HL-60 (cell line): ENCODE results near the gene EIF4G3.
"Not testable (repeated sequence)": the region's sequence is repeated elsewhere in the genome, so short reads cannot be mapped to it uniquely, and the experiment has no call there.

Experiments
- POLR2AphosphoS5 ChIP-seq: IDR thresholded peaks from 2 replicates; pipeline ENCODE4 v1.6.1; 2012; ENCODE audit warnings: low read depth
- SPI1 ChIP-seq: IDR thresholded peaks from 2 replicates; pipeline ENCODE4 v1.6.1; 2012; ENCODE audit warnings: low read depth, mild to moderate bottlenecking, borderline replicate concordance
- TF ChIP-seq, protein P1 (sequence below): IDR thresholded peaks from 2 replicates; pipeline ENCODE4 v1.6.1; 2012; ENCODE audit warnings: low read depth; ENCODE audit not compliant: insufficient replicate concordance
- TF ChIP-seq, protein P2 (sequence below): IDR thresholded peaks from one replicate; pipeline ENCODE4 v1.5.1; 2011; ENCODE audit warnings: low read length, control low read depth, inconsistent platforms; ENCODE audit not compliant: insufficient read depth

DNA sequence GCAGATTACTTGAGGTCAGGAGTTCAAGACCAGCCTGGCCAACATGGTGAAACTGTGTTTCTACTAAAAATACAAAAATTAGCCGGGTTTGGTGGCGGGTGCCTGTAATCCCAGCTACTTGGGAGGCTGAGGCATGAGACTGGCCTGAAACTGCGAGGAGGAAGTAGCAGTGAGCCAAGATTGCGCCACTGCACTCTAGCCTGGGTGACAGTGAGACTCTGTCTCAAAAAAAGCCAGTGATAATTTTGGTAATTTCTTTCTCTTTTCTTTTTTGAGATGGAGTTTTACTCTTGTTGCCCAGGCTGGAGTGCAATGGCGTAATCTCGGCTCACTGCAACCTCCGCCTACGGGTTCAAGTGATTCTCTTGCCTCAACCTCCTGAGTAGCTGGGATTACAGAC lies 324.9 kb downstream of the EIF4G3 start:
- not testable (repeated sequence) for TF ChIP-seq POLR2AphosphoS5, SPI1
- TF ChIP-seq, protein P1, sequence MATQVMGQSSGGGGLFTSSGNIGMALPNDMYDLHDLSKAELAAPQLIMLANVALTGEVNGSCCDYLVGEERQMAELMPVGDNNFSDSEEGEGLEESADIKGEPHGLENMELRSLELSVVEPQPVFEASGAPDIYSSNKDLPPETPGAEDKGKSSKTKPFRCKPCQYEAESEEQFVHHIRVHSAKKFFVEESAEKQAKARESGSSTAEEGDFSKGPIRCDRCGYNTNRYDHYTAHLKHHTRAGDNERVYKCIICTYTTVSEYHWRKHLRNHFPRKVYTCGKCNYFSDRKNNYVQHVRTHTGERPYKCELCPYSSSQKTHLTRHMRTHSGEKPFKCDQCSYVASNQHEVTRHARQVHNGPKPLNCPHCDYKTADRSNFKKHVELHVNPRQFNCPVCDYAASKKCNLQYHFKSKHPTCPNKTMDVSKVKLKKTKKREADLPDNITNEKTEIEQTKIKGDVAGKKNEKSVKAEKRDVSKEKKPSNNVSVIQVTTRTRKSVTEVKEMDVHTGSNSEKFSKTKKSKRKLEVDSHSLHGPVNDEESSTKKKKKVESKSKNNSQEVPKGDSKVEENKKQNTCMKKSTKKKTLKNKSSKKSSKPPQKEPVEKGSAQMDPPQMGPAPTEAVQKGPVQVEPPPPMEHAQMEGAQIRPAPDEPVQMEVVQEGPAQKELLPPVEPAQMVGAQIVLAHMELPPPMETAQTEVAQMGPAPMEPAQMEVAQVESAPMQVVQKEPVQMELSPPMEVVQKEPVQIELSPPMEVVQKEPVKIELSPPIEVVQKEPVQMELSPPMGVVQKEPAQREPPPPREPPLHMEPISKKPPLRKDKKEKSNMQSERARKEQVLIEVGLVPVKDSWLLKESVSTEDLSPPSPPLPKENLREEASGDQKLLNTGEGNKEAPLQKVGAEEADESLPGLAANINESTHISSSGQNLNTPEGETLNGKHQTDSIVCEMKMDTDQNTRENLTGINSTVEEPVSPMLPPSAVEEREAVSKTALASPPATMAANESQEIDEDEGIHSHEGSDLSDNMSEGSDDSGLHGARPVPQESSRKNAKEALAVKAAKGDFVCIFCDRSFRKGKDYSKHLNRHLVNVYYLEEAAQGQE, result not testable (repeated sequence)
- TF ChIP-seq, protein P2, sequence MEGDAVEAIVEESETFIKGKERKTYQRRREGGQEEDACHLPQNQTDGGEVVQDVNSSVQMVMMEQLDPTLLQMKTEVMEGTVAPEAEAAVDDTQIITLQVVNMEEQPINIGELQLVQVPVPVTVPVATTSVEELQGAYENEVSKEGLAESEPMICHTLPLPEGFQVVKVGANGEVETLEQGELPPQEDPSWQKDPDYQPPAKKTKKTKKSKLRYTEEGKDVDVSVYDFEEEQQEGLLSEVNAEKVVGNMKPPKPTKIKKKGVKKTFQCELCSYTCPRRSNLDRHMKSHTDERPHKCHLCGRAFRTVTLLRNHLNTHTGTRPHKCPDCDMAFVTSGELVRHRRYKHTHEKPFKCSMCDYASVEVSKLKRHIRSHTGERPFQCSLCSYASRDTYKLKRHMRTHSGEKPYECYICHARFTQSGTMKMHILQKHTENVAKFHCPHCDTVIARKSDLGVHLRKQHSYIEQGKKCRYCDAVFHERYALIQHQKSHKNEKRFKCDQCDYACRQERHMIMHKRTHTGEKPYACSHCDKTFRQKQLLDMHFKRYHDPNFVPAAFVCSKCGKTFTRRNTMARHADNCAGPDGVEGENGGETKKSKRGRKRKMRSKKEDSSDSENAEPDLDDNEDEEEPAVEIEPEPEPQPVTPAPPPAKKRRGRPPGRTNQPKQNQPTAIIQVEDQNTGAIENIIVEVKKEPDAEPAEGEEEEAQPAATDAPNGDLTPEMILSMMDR, result not testable (repeated sequence)
